Jurkat, Clone E6-1 (cell line): Measurements from ENCODE around the gene ENTHD1.

ENCODE experiments used
- DNase-seq: peaks from one replicate; pipeline ENCODE4 v3.0.0-alpha.2; 2011; ENCODE audit warnings: low read depth, low spot score
- H3K4me3 ChIP-seq: 2 replicates; pipeline ENCODE4 v1.5.1; 2011; ENCODE audit warnings: mild to moderate bottlenecking, low read length, control low read depth, moderate library complexity

ENTHD1 gene

GRCh38 chr22:39707351-39707750, 186.2 kb downstream of the ENTHD1 start:
- H3K4me3 ChIP-seq, result no peak overlapping the region
- DNase-seq, result no peak

GRCh38 chr22:39706376-39707140, 187.0 kb downstream of the ENTHD1 start:
- H3K4me3 ChIP-seq, result no peak overlapping the region
- DNase-seq, result no peak

- no peak overlapping the region for H3K4me3 ChIP-seq
- no peak for DNase-seq
Observed at GRCh38 chr22:39705386-39705785, 188.2 kb downstream of the ENTHD1 start.

- no peak for DNase-seq
Observed at GRCh38 chr22:39703928-39704639, 189.5 kb downstream of the ENTHD1 start.

GRCh38 chr22:39703091-39703490, 190.5 kb downstream of the ENTHD1 start:
- no peak for DNase-seq
- no peak overlapping the region for H3K4me3 ChIP-seq

More at GRCh38 chr22:39703928-39704639, 189.5 kb downstream of the ENTHD1 start:
- H3K4me3 ChIP-seq, result no peak overlapping the region

- DNase-seq, result no peak
- no peak overlapping the region for H3K4me3 ChIP-seq
Observed at GRCh38 chr22:39700565-39700964, 193.0 kb downstream of the ENTHD1 start.

- DNase-seq, result no peak
- no peak overlapping the region for H3K4me3 ChIP-seq
Observed at GRCh38 chr22:39699631-39700360, 193.8 kb downstream of the ENTHD1 start.

- no peak for DNase-seq
- no peak overlapping the region for H3K4me3 ChIP-seq
Observed at GRCh38 chr22:39697790-39698430, 195.7 kb downstream of the ENTHD1 start.

GRCh38 chr22:39693943-39694500, 199.5 kb downstream of the ENTHD1 start:
- no peak for DNase-seq

More at GRCh38 chr22:39693943-39694500, 199.5 kb downstream of the ENTHD1 start:
- H3K4me3 ChIP-seq, result no peak overlapping the region
